ENCODE results near the gene SCYL1. TPM values are rescaled to one million over a fixed set of nuclear protein-coding genes. Genes with fewer than 3 reads are reported as not detected.

The SCYL1 gene
- total RNA-seq, 1 experiment from 2014 or later: 54.7 TPM

DNA sequence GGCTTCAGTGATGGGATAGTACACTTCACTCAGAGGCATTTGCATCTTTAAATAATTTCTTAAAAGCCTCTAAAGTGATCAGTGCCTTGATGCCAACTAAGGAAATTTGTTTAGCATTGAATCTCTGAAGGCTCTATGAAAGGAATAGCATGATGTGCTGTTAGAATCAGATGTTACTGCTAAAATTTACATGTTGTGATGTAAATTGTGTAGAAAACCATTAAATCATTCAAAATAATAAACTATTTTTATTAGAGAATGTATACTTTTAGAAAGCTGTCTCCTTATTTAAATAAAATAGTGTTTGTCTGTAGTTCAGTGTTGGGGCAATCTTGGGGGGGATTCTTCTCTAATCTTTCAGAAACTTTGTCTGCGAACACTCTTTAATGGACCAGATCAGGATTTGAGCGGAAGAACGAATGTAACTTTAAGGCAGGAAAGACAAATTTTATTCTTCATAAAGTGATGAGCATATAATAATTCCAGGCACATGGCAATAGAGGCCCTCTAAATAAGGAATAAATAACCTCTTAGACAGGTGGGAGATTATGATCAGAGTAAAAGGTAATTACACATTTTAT lies 21.4 kb upstream of the SCYL1 start:
- Mint-ChIP-seq H3K4me3 (no peak overlapping the region), H3K4me1 (peaks cover 36 to 41% of the 10 kb centered on the region in 2 experiments), H3K27me3 (ENCODE audit: low read depth) (no peaks in the 10 kb centered on the region), H3K27ac (peak overlapping the region in 1 of 3 experiments; percentile 88; a peak in 3 of 7 replicates), H3K36me3 (ENCODE audit: insufficient read depth in 1 of 3, low read depth in 3 of 3) (peaks cover 0 to 33% (median 31%) of the 10 kb centered on the region in 3 experiments; a peak in 5 of 7 replicates), H3K9me3 (peaks cover 2 to 3% of the 10 kb centered on the region in 2 experiments; a peak in 3 of 5 replicates)
- no peak for DNase-seq
- Histone ChIP-seq H3K23me2 (ENCODE audit: insufficient read length, low read depth, low read length, poor library complexity, severe bottlenecking) (peaks cover 13% of the 10 kb centered on the region), H3K79me2 (ENCODE audit: insufficient read depth, low read length) (peaks cover 42% of the 10 kb centered on the region), H2BK20ac (ENCODE audit: low read depth, low read length, poor library complexity, severe bottlenecking) (no peak overlapping the region), H3K18ac (ENCODE audit: insufficient read length, low read depth, low read length) (no peak overlapping the region), H3K27me3 (ENCODE audit: insufficient read depth, low read length) (no peaks in the 10 kb centered on the region), H2AK5ac (ENCODE audit: insufficient read length, low read length) (no peak overlapping the region), H4K91ac (ENCODE audit: insufficient read length, low read depth, low read length) (no peak overlapping the region), H3K4me1 (ENCODE audit: insufficient read depth, low read length) (no peaks in the 10 kb centered on the region), H3K14ac (ENCODE audit: insufficient read depth, low read length) (no peak overlapping the region), H4K20me1 (ENCODE audit: control insufficient read depth, insufficient read depth, insufficient read length) (no peaks in the 10 kb centered on the region), H3K23ac (ENCODE audit: insufficient read length, low read depth, low read length) (no peak overlapping the region), H2AFZ (ENCODE audit: low read length) (no peak overlapping the region), H3K4ac (ENCODE audit: low read depth, low read length) (no peak overlapping the region), H2BK15ac (ENCODE audit: low read depth, low read length) (no peak overlapping the region), H4K8ac (replicated peaks; ENCODE audit: insufficient read length, low read depth, low read length) (no peak overlapping the region), H3K4me2 (ENCODE audit: insufficient read depth, insufficient read length, low read length) (peak overlapping the region; percentile 89), H3K9me3 (ENCODE audit: control insufficient read depth, low read depth, low read length) (no peaks in the 10 kb centered on the region), H4K5ac (ENCODE audit: insufficient read length, low read depth, low read length) (no peak overlapping the region), H3K56ac (ENCODE audit: insufficient read length, low read depth, low read length) (no peak overlapping the region), H2BK12ac (ENCODE audit: insufficient read length, low read depth, low read length) (no peak overlapping the region), H3K79me1 (ENCODE audit: insufficient read depth, low read depth, low read length, poor library complexity, severe bottlenecking) (no peaks in the 10 kb centered on the region), H2BK5ac (ENCODE audit: insufficient read length, low read length) (no peak overlapping the region), H3K9ac (ENCODE audit: extremely low read depth, insufficient read length, low read length) (peak overlapping the region; percentile 52), H3K27ac (ENCODE audit: insufficient read length, low read depth, low read length) (no peak overlapping the region), H2BK120ac (ENCODE audit: low read depth, low read length, poor library complexity, severe bottlenecking) (no peak overlapping the region), H3T11ph (ENCODE audit: low read length) (no peak overlapping the region)
- TF ChIP-seq, protein P1, sequence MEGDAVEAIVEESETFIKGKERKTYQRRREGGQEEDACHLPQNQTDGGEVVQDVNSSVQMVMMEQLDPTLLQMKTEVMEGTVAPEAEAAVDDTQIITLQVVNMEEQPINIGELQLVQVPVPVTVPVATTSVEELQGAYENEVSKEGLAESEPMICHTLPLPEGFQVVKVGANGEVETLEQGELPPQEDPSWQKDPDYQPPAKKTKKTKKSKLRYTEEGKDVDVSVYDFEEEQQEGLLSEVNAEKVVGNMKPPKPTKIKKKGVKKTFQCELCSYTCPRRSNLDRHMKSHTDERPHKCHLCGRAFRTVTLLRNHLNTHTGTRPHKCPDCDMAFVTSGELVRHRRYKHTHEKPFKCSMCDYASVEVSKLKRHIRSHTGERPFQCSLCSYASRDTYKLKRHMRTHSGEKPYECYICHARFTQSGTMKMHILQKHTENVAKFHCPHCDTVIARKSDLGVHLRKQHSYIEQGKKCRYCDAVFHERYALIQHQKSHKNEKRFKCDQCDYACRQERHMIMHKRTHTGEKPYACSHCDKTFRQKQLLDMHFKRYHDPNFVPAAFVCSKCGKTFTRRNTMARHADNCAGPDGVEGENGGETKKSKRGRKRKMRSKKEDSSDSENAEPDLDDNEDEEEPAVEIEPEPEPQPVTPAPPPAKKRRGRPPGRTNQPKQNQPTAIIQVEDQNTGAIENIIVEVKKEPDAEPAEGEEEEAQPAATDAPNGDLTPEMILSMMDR (conservative IDR thresholded peaks at IDR 0.05): no peak
- no CpG with 5 or more reads among the region's 3 CpGs for WGBS (ENCODE audit: extremely low coverage, insufficient read length, low lambda C conversion rate)
